AG10803 (cell line): Measurements from ENCODE around the gene BCL11B.

ENCODE experiments used
- DNase-seq: peaks from one replicate; pipeline ENCODE4 v3.0.0; 2010; ENCODE audit warnings: low read depth
- H3K4me3 ChIP-seq: 2 replicates; pipeline ENCODE4 v1.5.1; 2011; ENCODE audit warnings: mild to moderate bottlenecking, low read length, control low read depth
- TF ChIP-seq, protein P1 (sequence below): conservative IDR thresholded peaks from 2 replicates; pipeline ENCODE4 v1.5.1; 2011; ENCODE audit warnings: mild to moderate bottlenecking, low read length, control low read depth, inconsistent platforms

BCL11B gene

DNA sequence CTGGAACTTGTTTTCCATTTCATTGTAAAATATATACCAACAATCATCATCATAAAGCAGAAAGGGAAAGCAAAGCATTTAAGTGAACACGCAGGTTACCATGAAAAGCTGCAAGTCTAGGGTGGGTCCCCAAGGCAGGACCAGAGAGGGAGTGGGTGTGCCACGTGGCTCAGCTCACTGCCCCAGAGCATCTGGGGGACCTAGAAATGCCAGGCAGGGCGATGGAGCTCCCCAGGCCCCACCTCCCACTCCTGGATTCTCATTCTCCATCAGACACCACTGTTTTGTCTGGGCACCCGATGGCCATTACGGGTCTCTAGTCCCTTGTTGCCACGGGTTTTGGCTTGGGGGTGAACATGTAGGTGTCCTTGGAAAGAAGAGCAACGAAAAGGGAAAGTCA lies 34.7 kb downstream of the BCL11B start:
- H3K4me3 ChIP-seq: no peak overlapping the region
- TF ChIP-seq, protein P1, sequence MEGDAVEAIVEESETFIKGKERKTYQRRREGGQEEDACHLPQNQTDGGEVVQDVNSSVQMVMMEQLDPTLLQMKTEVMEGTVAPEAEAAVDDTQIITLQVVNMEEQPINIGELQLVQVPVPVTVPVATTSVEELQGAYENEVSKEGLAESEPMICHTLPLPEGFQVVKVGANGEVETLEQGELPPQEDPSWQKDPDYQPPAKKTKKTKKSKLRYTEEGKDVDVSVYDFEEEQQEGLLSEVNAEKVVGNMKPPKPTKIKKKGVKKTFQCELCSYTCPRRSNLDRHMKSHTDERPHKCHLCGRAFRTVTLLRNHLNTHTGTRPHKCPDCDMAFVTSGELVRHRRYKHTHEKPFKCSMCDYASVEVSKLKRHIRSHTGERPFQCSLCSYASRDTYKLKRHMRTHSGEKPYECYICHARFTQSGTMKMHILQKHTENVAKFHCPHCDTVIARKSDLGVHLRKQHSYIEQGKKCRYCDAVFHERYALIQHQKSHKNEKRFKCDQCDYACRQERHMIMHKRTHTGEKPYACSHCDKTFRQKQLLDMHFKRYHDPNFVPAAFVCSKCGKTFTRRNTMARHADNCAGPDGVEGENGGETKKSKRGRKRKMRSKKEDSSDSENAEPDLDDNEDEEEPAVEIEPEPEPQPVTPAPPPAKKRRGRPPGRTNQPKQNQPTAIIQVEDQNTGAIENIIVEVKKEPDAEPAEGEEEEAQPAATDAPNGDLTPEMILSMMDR: no peak
- no peak for DNase-seq

DNA sequence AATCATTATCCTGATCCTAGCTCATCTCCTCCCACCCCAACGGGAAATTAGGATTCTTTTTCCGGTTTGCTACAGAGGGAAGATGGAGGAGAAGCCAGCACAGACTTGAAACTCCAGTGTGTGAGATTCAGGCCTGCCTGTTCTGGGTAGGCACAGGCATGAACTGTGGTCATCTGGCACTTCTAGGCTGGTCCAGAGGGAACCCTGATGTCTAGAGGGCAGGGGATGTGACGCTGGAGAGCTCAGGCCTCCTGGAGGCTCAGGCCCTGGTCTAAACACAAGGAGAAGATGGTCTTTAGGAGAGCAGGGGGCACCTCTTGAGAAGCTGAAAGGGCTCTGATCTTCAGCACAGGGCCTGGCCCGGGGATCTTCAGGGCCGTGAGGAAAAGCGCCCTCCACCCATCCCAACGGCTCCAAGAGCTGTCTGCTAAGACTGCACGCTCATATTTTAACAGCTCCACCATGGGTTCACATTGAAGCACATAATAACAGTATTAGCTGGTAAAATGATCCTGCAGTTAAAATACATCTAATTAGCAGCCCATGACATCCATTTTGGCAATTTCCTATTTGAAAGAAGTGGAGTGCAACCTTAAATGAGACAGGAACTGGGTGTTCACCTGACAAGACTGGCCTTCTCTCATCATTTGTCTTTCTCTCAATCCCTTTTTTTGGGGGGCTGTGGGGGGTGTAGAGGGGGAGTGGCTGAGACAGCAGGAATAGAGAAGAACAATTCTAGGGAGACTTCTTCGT lies 35.4 kb downstream of the BCL11B start:
- TF ChIP-seq, protein P1: no peak
- H3K4me3 ChIP-seq: no peak overlapping the region
- DNase-seq: no peak

DNA sequence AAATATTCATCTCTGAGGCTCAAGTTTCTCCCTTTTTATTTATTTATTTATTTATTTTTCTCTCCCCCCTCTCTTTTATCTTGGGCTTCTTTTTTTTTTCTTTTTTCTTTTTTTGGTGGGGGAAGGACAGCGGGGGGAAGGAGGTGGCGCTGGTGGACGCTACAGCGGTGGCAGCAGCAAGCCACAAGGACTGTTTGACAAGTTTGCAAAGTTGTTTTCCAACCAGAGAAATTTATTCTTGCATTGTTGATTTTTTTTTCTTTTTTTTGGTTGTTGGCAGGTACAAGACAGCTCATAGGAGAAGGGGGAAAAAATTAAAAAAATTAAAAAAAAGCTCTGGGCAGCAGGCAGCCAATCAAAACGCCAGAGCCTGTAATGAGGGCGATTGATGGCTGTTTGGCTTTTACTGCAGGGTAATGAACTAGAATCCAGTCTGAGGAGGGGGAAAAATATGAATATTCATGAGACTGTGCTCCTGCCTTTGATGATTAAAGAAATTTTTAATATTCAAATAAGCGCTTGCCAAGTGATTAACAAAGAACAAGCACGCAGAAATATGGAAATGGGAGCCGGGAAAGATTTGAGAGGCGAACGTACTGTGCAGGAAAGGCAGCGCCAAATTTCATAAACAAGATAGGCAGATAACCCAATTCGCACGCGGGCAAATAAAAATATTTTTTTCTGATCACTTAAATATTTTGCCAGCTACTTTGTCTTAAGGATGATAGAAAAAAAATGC lies 36.2 kb downstream of the BCL11B start:
- no peak for DNase-seq
- TF ChIP-seq, protein P1: no peak
- no peak overlapping the region for H3K4me3 ChIP-seq

DNA sequence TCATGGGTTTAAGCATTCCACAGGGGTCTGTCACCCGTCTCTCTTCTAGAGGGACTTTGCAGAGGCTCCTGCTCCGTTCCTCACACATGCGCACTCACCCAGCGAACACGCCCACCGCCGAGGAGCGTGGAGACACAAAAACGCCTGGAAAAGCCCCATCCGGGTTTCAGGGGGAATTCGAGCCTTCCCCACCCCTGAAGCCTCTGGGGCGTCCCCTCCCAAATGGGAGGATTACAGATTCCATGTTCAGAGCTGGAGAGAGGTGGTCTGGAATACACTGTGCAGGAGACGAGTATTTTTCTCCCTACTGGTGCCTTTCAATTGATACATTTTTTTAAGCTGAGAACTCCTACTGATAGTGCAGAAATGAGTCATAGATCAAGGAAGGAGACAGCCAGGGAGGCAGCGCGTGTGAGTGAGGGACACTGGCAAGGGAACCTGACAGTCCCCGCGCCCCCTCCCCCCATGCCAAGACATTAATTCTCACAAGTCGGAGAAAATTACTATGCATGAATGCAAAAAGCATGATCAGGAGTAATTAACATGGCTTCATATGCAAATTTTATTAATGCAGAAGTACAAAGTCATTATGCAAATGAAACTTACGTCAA lies 36.9 kb downstream of the BCL11B start:
- DNase-seq: no peak
- peak overlapping the region; percentile 24; the same call in 1 of the 2 replicates for H3K4me3 ChIP-seq
- TF ChIP-seq, protein P1: no peak

DNA sequence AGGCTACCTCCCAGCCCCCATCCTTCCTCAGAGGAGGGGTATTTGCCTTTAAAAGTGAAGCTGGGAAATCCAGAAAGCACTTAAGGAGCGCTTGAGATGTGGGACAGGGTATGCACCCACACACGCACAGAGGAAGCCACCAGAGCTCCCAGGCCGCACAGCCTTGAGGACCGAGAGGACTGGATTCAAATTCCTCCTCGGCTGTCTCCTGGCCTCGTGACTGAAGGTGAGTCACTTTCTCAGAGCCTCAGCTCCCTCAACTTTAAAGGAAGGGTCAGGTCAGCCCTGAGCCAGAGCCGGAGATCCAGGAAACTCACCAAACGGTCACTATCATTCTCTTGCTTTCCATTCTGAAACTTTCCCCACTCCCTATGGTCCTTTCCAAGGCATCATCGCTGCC lies 37.6 kb downstream of the BCL11B start:
- no peak overlapping the region for H3K4me3 ChIP-seq
- no peak for DNase-seq
- TF ChIP-seq, protein P1: no peak

DNA sequence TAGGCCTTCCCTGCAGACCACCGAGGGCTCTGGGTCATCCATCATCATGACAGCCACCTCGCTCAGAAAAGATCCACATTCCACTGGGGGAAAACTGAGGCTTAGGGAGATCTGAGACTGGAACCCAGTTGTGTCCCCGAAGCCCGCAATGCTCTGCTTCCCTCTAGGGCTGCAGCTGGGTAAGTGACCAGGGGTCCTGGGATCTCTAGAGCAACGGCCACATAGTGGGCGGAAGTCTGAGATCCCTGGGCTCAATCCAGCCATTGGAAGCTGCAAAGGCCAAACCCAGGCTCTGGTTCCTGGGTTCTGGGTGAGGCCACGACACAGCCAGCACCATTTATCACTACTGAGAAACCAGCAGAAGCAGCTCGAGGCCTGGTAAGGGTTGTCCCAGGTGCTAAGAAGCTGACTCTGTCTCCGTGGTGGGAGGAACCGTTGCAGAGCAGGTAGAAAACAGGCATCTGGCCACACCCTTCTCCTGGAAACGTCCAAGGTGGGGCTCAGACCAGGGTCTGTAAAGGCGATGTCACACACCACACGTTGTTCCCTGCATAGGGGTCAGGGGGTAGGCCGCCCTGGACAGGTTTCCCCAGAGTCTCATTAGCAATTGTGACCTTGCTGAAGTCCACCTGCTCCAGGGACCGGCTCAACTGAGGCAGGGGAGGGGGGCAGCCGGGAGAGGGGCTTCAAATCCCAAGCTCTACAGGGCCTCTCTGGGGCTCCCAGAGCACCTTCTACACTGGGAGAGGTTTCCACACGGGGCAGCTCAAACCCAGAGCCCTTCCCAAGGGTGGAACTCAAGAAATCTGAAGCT lies 38.6 kb downstream of the BCL11B start:
- no peak overlapping the region for H3K4me3 ChIP-seq
- no peak for DNase-seq
- TF ChIP-seq, protein P1: no peak
